Medulla oblongata (tissue), 1 donor: ENCODE data around the gene KRT72.

ENCODE experiments used
- DNase-seq: peaks from one replicate; pipeline ENCODE4 v3.0.0-alpha.2; 2015; ENCODE audit errors: extremely low spot score

The KRT72 gene

GRCh38 chr12:52579468-52580465 lies 21.5 kb downstream of the KRT72 start:
- no peak for DNase-seq

GRCh38 chr12:52578469-52578868 lies 22.8 kb downstream of the KRT72 start:
- DNase-seq, result no peak

- DNase-seq, result no peak
Observed at GRCh38 chr12:52577316-52577715, 23.9 kb downstream of the KRT72 start.

- no peak for DNase-seq
Observed at GRCh38 chr12:52575948-52576347, 25.3 kb downstream of the KRT72 start.

- no peak for DNase-seq
Observed at GRCh38 chr12:52575256-52575655, 26.0 kb downstream of the KRT72 start.

- DNase-seq, result no peak
Observed at GRCh38 chr12:52573743-52574142, 27.5 kb downstream of the KRT72 start, which contains the start of gene KRT74. KRT74 (minus strand) TSS chr12:52573843; CDS start chr12:52573777, 66 bp downstream.

- DNase-seq, result no peak
Observed at GRCh38 chr12:52573306-52573705, 28.0 kb downstream of the KRT72 start.

GRCh38 chr12:52570511-52570910 lies 30.8 kb downstream of the KRT72 start:
- DNase-seq, result no peak

GRCh38 chr12:52568111-52568510 lies 33.2 kb downstream of the KRT72 start:
- DNase-seq, result peak; percentile 21

GRCh38 chr12:52566847-52567291 lies 34.4 kb downstream of the KRT72 start:
- DNase-seq, result no peak

GRCh38 chr12:52564582-52564981 lies 36.7 kb downstream of the KRT72 start:
- no peak for DNase-seq

GRCh38 chr12:52561880-52562449 lies 39.3 kb downstream of the KRT72 start:
- no peak for DNase-seq

GRCh38 chr12:52559979-52560378 lies 41.3 kb downstream of the KRT72 start:
- no peak for DNase-seq

GRCh38 chr12:52558781-52559445 lies 42.4 kb downstream of the KRT72 start:
- DNase-seq, result no peak

- no peak for DNase-seq
Observed at GRCh38 chr12:52557476-52557875, 43.8 kb downstream of the KRT72 start.

- DNase-seq, result no peak
Observed at GRCh38 chr12:52555577-52555976, 45.7 kb downstream of the KRT72 start.

- no peak for DNase-seq
Observed at GRCh38 chr12:52552681-52553195, 48.5 kb downstream of the KRT72 start, which contains the start of gene KRT71. KRT71 (minus strand) TSS chr12:52553145; CDS start chr12:52553077, 68 bp downstream.

GRCh38 chr12:52552055-52552454 lies 49.2 kb downstream of the KRT72 start:
- peak; percentile 61 for DNase-seq

GRCh38 chr12:52551216-52551865 lies 49.9 kb downstream of the KRT72 start:
- DNase-seq, result no peak

GRCh38 chr12:52546126-52546525 lies 55.1 kb downstream of the KRT72 start:
- DNase-seq, result no peak
